ENCODE results near the gene SH3YL1. TPM values are rescaled to one million over a fixed set of nuclear protein-coding genes. Genes with fewer than 3 reads are reported as not detected.

The SH3YL1 gene
- total RNA-seq, 2 donors from 2014 or later, result 28.6 to 40.6 TPM

DNA sequence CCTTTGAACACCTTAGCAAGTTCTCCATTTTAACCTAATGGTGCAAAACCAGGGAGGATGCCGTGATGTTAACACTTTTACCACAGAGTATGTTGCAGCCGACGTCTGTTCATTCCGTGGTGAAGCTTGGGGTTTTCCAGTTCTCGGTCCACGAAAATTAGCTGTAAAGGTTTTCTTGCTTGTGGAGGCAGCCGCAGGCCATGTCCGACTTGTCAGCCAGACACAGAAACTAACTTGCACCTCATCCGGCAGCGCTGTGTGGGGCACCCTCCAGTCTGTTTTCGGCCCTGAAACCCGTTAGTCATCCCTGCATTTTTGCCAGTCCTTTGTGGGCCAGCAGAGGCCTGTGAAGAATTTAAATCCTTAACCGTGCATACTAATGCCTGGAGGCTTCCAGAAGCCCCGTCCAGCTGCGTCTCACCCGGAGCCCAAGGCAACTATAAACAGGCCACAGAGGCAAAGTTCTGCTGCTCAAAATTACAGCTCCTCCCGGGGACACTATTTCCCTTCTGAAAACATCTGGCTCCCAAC lies 70.6 kb downstream of the SH3YL1 start:
- Histone ChIP-seq H3K4me1 (ENCODE audit: control insufficient read depth in 1 of 2, low read depth in 2 of 2) (peaks cover 12 to 26% of the 10 kb centered on the region in 2 donors), H3K36me3 (no peaks in the 10 kb centered on the region), H3K9me3 (no peaks in the 10 kb centered on the region), H3K4me3 (peak overlapping the region; percentile 15), H3K27me3 (replicated peaks; ENCODE audit: insufficient read depth) (no peaks in the 10 kb centered on the region), H3K27ac (peak overlapping the region in 1 of 2 donors; percentile 52)
- ATAC-seq (ENCODE audit: insufficient number of reproducible peaks, low FRiP score, low read depth), result no peak
- TF ChIP-seq CTCF (IDR thresholded peaks at IDR 0.05), result no peak
- no peak for DNase-seq (ENCODE audit: low spot score)

DNA sequence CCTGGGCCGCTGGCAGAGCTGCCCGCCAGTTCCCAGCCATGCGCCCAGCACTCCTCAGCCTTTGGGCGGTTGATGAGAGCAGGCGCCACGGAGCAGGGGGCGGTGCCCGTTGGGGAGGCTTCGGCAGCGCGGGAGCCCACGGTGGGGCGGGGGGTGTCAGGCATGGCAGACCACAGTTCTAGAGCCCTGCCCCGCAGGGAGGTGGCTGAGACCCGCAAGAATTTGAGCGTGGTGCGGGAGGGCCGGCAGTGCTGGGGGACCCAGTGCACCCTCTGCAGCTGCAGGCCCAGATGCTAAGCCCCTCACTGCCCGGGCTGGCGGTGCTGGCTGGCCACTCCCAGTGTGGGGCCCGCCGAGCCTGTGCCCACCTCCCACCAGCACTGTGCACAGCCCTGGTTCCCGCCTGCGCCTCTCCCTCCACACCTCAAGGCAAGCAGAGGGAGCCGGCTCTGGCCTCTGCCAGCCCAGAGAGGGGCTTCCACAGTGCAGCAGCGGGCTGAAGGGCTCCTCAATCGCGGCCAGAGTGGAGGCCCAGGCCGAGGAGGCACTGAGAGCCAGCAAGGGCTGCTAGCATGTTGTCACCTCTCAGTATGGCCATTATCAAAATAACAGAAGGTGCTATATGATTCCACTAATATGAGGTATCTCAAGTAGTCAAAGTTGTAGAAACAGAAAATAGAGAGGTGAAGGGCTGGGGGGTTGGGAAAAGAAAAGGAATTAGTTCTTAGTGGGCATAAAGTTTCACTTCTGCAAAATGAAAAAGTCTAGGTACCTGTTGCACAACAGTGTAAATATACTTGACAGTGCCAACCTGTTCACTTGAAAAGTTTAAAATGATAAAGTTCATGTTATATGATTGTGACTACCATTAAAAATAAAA lies 72.3 kb downstream of the SH3YL1 start:
- no peaks in the 10 kb centered on the region for H3K9me3 ChIP-seq
- no peak overlapping the region for H3K4me3 ChIP-seq
- no peaks in the 10 kb centered on the region for H3K27me3 ChIP-seq (replicated peaks; ENCODE audit: insufficient read depth)
- no peak for ATAC-seq (ENCODE audit: insufficient number of reproducible peaks, low FRiP score, low read depth)
- H3K36me3 ChIP-seq, result no peaks in the 10 kb centered on the region
- no peak for DNase-seq (ENCODE audit: low spot score)
- no peak for TF ChIP-seq CTCF (IDR thresholded peaks at IDR 0.05)
- no peak overlapping the region for H3K27ac ChIP-seq
- H3K4me1 ChIP-seq (ENCODE audit: control insufficient read depth in 1 of 2, low read depth in 2 of 2), result peaks cover 12 to 23% of the 10 kb centered on the region in 2 donors

GRCh38 chr2:187825-188224 lies 76.0 kb downstream of the SH3YL1 start:
- no peak overlapping the region for H3K4me3 ChIP-seq
- DNase-seq (ENCODE audit: low spot score), result no peak
- ATAC-seq (ENCODE audit: insufficient number of reproducible peaks, low FRiP score, low read depth), result no peak
- H3K36me3 ChIP-seq, result no peaks in the 10 kb centered on the region
- H3K9me3 ChIP-seq, result no peaks in the 10 kb centered on the region
- no peaks in the 10 kb centered on the region for H3K27me3 ChIP-seq (replicated peaks; ENCODE audit: insufficient read depth)
- no peak for TF ChIP-seq CTCF (IDR thresholded peaks at IDR 0.05)
- H3K4me1 ChIP-seq (ENCODE audit: control insufficient read depth in 1 of 2, low read depth in 2 of 2), result peaks cover 0 to 3% of the 10 kb centered on the region in 2 donors
- no peak overlapping the region for H3K27ac ChIP-seq

DNA sequence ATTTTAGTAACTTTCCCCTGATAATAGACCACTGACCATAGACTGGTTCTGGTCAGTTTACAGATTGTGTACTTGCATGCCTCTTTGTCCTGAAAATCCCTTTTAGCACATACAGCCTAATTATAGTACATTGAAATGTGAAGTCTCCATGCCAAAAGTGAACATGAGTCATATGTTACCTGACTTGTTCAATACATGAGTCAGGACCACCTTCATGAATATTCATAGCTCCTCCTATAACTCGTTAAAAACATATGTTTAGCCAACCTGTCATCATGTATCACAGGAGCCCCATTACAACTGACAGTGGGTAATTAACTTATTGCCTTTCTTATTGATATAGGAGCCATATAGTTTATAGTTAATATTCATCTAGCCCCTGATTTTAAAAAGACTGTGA lies 78.6 kb downstream of the SH3YL1 start:
- Histone ChIP-seq H3K27me3 (replicated peaks; ENCODE audit: insufficient read depth) (no peaks in the 10 kb centered on the region), H3K9me3 (no peaks in the 10 kb centered on the region), H3K27ac (no peak overlapping the region), H3K4me3 (no peak overlapping the region), H3K4me1 (ENCODE audit: control insufficient read depth in 1 of 2, low read depth in 2 of 2) (no peaks in the 10 kb centered on the region), H3K36me3 (no peaks in the 10 kb centered on the region)
- ATAC-seq (ENCODE audit: insufficient number of reproducible peaks, low FRiP score, low read depth), result no peak
- no peak for TF ChIP-seq CTCF (IDR thresholded peaks at IDR 0.05)
- DNase-seq (ENCODE audit: low spot score), result no peak

DNA sequence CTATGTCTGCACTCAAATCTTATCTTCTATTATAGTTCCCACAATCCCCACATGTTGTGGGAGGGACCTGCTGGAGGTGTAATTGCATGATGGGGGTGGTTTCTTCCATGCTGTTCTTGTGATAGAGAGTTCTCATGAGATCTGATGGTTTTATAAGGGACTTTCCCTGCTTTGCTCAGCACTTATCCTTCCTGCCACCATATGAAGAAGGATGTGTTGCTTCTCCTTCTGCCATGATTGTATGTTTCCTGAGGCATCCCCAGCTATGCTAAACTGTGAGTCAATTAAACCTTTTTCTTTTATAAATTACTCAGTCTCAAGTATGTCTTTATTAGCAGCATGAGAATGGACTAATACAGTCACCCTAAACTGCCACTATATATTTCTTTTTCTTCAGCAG lies 79.1 kb downstream of the SH3YL1 start:
- no peak for TF ChIP-seq CTCF (IDR thresholded peaks at IDR 0.05)
- no peak overlapping the region for H3K4me3 ChIP-seq
- H3K9me3 ChIP-seq, result no peaks in the 10 kb centered on the region
- no peaks in the 10 kb centered on the region for H3K27me3 ChIP-seq (replicated peaks; ENCODE audit: insufficient read depth)
- H3K4me1 ChIP-seq (ENCODE audit: control insufficient read depth in 1 of 2, low read depth in 2 of 2), result no peaks in the 10 kb centered on the region
- H3K36me3 ChIP-seq, result no peaks in the 10 kb centered on the region
- H3K27ac ChIP-seq, result no peak overlapping the region
- ATAC-seq (ENCODE audit: insufficient number of reproducible peaks, low FRiP score, low read depth) (no peak), DNase-seq (ENCODE audit: low spot score) (no peak)

All from thoracic aorta (tissue), 2 donors.